ENCODE measurements around the gene CRK. TPM values are rescaled to one million over a fixed set of nuclear protein-coding genes. Genes with fewer than 3 reads are reported as not detected.
A peak's percentile ranks its signal among the peaks of the same experiment; 100 is the strongest.

Gene CRK
- total and polyA plus RNA-seq, 2 donors (not counting 1 experiment from before 2014, with no cell fraction given) = 120 to 138 TPM

GRCh38 chr17:1423456-1424135 lies 32.4 kb downstream of the CRK start:
- H3K36me3 ChIP-seq (ENCODE audit: control insufficient read depth, insufficient read depth, low read length) = peaks cover 5% of the 10 kb centered on the region
- no peak overlapping the region for H2AFZ ChIP-seq (ENCODE audit: low read length)
- peak overlapping the region; percentile 46 for H3K27ac ChIP-seq (ENCODE audit: insufficient read depth, low read length)
- peak overlapping the region; percentile 49 for H3K4me2 ChIP-seq (ENCODE audit: extremely low read depth, insufficient read depth, low read length)
- H3K27me3 ChIP-seq (ENCODE audit: control insufficient read depth, insufficient read depth, low read length) = no peaks in the 10 kb centered on the region
- no peaks in the 10 kb centered on the region for H3K9me3 ChIP-seq (ENCODE audit: control insufficient read depth, insufficient read depth, low read depth, low read length)
- DNase-seq (ENCODE audit: low read depth in 2 of 2) = peak in 1 of 2 donors; percentile 19
- H3K79me2 ChIP-seq (ENCODE audit: control insufficient read depth, insufficient read depth, low read length) = peaks cover 41% of the 10 kb centered on the region
- H3K4me3 ChIP-seq (replicated peaks in 1 of 4; ENCODE audit: control extremely low read depth in 1 of 4, insufficient read depth in 1 of 4, low read depth in 3 of 4, low read length in 4 of 4) = no peak overlapping the region
- H4K20me1 ChIP-seq (ENCODE audit: control insufficient read depth, extremely low read depth, insufficient read depth, low read length) = no peaks in the 10 kb centered on the region
- peaks cover 12% of the 10 kb centered on the region for H3K4me1 ChIP-seq (ENCODE audit: control insufficient read depth, extremely low read depth, insufficient read depth, low read length)
- TF ChIP-seq EZH2 (IDR thresholded peaks at IDR 0.05; ENCODE audit: low read length, missing control alignments) = no peak
- TF ChIP-seq CTCF (conservative IDR thresholded peaks at IDR 0.05 in 1 of 2, IDR thresholded peaks at IDR 0.05 in 1 of 2; ENCODE audit: low read depth in 1 of 2, low read length in 2 of 2) = no peak
- no peak overlapping the region for H3K9ac ChIP-seq (ENCODE audit: insufficient read depth, low read length)

GRCh38 chr17:1422885-1423284 lies 33.1 kb downstream of the CRK start:
- Histone ChIP-seq H3K4me2 (ENCODE audit: extremely low read depth, insufficient read depth, low read length) (peak overlapping the region; percentile 74), H3K36me3 (ENCODE audit: control insufficient read depth, insufficient read depth, low read length) (peaks cover 5% of the 10 kb centered on the region), H3K4me1 (ENCODE audit: control insufficient read depth, extremely low read depth, insufficient read depth, low read length) (peaks cover 12% of the 10 kb centered on the region), H3K79me2 (ENCODE audit: control insufficient read depth, insufficient read depth, low read length) (peaks cover 38% of the 10 kb centered on the region), H3K27ac (ENCODE audit: insufficient read depth, low read length) (peak overlapping the region; percentile 46), H3K4me3 (replicated peaks in 1 of 4; ENCODE audit: control extremely low read depth in 1 of 4, insufficient read depth in 1 of 4, low read depth in 3 of 4, low read length in 4 of 4) (no peak overlapping the region), H2AFZ (ENCODE audit: low read length) (no peak overlapping the region), H3K9me3 (ENCODE audit: control insufficient read depth, insufficient read depth, low read depth, low read length) (no peaks in the 10 kb centered on the region), H3K27me3 (ENCODE audit: control insufficient read depth, insufficient read depth, low read length) (no peaks in the 10 kb centered on the region), H4K20me1 (ENCODE audit: control insufficient read depth, extremely low read depth, insufficient read depth, low read length) (no peaks in the 10 kb centered on the region), H3K9ac (ENCODE audit: insufficient read depth, low read length) (no peak overlapping the region)
- TF ChIP-seq EZH2 (IDR thresholded peaks at IDR 0.05; ENCODE audit: low read length, missing control alignments) (no peak), CTCF (conservative IDR thresholded peaks at IDR 0.05 in 1 of 2, IDR thresholded peaks at IDR 0.05 in 1 of 2; ENCODE audit: low read depth in 1 of 2, low read length in 2 of 2) (no peak)
- peak; percentile 96 to 97 for DNase-seq (ENCODE audit: low read depth in 2 of 2)

DNA sequence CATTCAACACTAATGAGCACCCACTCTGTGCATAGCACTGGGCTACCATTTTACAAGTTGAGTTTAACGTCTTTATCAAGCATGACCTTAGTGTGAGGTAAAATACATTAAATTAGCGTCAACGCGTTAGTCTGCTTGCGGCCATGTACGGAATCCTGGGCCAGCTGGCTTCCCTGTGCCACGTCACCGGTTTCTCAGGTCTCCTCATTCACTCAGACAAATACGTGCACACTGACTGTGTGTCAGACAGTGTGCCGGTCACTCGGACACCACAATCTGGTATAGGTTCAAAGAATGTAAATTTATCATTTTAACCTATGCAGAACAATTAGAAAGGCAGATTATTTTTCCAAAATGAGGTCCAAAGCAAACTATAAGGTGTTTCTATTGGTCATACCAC lies 34.6 kb downstream of the CRK start:
- H3K9me3 ChIP-seq (ENCODE audit: control insufficient read depth, insufficient read depth, low read depth, low read length) = no peaks in the 10 kb centered on the region
- no peak overlapping the region for H3K9ac ChIP-seq (ENCODE audit: insufficient read depth, low read length)
- TF ChIP-seq EZH2 (IDR thresholded peaks at IDR 0.05; ENCODE audit: low read length, missing control alignments) (no peak), CTCF (conservative IDR thresholded peaks at IDR 0.05 in 1 of 2, IDR thresholded peaks at IDR 0.05 in 1 of 2; ENCODE audit: low read depth in 1 of 2, low read length in 2 of 2) (no peak)
- H3K27me3 ChIP-seq (ENCODE audit: control insufficient read depth, insufficient read depth, low read length) = no peaks in the 10 kb centered on the region
- peaks cover 32% of the 10 kb centered on the region for H3K79me2 ChIP-seq (ENCODE audit: control insufficient read depth, insufficient read depth, low read length)
- H2AFZ ChIP-seq (ENCODE audit: low read length) = no peak overlapping the region
- H4K20me1 ChIP-seq (ENCODE audit: control insufficient read depth, extremely low read depth, insufficient read depth, low read length) = no peaks in the 10 kb centered on the region
- peaks cover 12% of the 10 kb centered on the region for H3K4me1 ChIP-seq (ENCODE audit: control insufficient read depth, extremely low read depth, insufficient read depth, low read length)
- H3K36me3 ChIP-seq (ENCODE audit: control insufficient read depth, insufficient read depth, low read length) = peaks cover 5% of the 10 kb centered on the region
- no peak overlapping the region for H3K27ac ChIP-seq (ENCODE audit: insufficient read depth, low read length)
- H3K4me2 ChIP-seq (ENCODE audit: extremely low read depth, insufficient read depth, low read length) = no peak overlapping the region
- no peak overlapping the region for H3K4me3 ChIP-seq (replicated peaks in 1 of 4; ENCODE audit: control extremely low read depth in 1 of 4, insufficient read depth in 1 of 4, low read depth in 3 of 4, low read length in 4 of 4)
- no peak for DNase-seq (ENCODE audit: low read depth in 2 of 2)

Measured in fibroblast of lung (primary cell).